Measurements from ENCODE around the gene ZNF593.

GRCh38 chr1:26210147-26210870 is 40.6 kb downstream of the ZNF593 start:
- TF ChIP-seq EP300 (IDR thresholded peaks at IDR 0.05; ENCODE audit: low read depth): no peak
- TF ChIP-seq, protein P1, sequence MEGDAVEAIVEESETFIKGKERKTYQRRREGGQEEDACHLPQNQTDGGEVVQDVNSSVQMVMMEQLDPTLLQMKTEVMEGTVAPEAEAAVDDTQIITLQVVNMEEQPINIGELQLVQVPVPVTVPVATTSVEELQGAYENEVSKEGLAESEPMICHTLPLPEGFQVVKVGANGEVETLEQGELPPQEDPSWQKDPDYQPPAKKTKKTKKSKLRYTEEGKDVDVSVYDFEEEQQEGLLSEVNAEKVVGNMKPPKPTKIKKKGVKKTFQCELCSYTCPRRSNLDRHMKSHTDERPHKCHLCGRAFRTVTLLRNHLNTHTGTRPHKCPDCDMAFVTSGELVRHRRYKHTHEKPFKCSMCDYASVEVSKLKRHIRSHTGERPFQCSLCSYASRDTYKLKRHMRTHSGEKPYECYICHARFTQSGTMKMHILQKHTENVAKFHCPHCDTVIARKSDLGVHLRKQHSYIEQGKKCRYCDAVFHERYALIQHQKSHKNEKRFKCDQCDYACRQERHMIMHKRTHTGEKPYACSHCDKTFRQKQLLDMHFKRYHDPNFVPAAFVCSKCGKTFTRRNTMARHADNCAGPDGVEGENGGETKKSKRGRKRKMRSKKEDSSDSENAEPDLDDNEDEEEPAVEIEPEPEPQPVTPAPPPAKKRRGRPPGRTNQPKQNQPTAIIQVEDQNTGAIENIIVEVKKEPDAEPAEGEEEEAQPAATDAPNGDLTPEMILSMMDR (IDR thresholded peaks at IDR 0.05): no peak

Data from transverse colon (tissue), 3 donors.